Measurements from ENCODE around the gene RUFY1.
"Not testable (repeated sequence)": the region's sequence is repeated elsewhere in the genome, so short reads cannot be mapped to it uniquely, and the experiment has no call there.

GRCh38 chr5:179658179-179658856, 108.0 kb downstream of the RUFY1 start:
- TF ChIP-seq ZNF10 (CRISPR knock-in tag; IDR thresholded peaks at IDR 0.05; ENCODE audit: borderline replicate concordance, low read depth); FOXA1 (IDR thresholded peaks at IDR 0.05); FOXA1 (CRISPR knock-in tag; IDR thresholded peaks at IDR 0.05); ATF3 (CRISPR knock-in tag; IDR thresholded peaks at IDR 0.05); ZNF501 (CRISPR knock-in tag; IDR thresholded peaks at IDR 0.05); ZNF776 (CRISPR knock-in tag; IDR thresholded peaks at IDR 0.05); HMGA1 (CRISPR knock-in tag; conservative IDR thresholded peaks at IDR 0.05); EZH2 (conservative IDR thresholded peaks at IDR 0.05; ENCODE audit: low read depth, low read length); MXD3 (CRISPR knock-in tag; IDR thresholded peaks at IDR 0.05); CC2D1A (CRISPR knock-in tag; IDR thresholded peaks at IDR 0.05): not testable (repeated sequence)
